ENCODE results near the gene DNAL4.

DNAL4 gene

GRCh38 chr22:38740116-38740723 lies 53.7 kb downstream of the DNAL4 start:
- DNase-seq, result no peak
- TF ChIP-seq POLR2A (IDR thresholded peaks at IDR 0.05; ENCODE audit: low read length) (no peak), GATA1 (IDR thresholded peaks at IDR 0.05; ENCODE audit: low read depth, low read length) (no peak)

GRCh38 chr22:38739300-38740055 lies 54.5 kb downstream of the DNAL4 start:
- DNase-seq, result no peak
- no peak for TF ChIP-seq POLR2A (IDR thresholded peaks at IDR 0.05; ENCODE audit: low read length)
- no peak for TF ChIP-seq GATA1 (IDR thresholded peaks at IDR 0.05; ENCODE audit: low read depth, low read length)

GRCh38 chr22:38738475-38739070 lies 55.4 kb downstream of the DNAL4 start:
- TF ChIP-seq POLR2A (IDR thresholded peaks at IDR 0.05; ENCODE audit: low read length), result no peak
- no peak for TF ChIP-seq GATA1 (IDR thresholded peaks at IDR 0.05; ENCODE audit: low read depth, low read length)
- DNase-seq, result no peak

- TF ChIP-seq GATA1 (IDR thresholded peaks at IDR 0.05; ENCODE audit: low read depth, low read length) (no peak), POLR2A (IDR thresholded peaks at IDR 0.05; ENCODE audit: low read length) (no peak)
- DNase-seq, result no peak
These were observed 56.5 kb downstream of the DNAL4 start for GRCh38 chr22:38737302-38738060.

- no peak for DNase-seq
- TF ChIP-seq POLR2A (IDR thresholded peaks at IDR 0.05; ENCODE audit: low read length) (no peak), GATA1 (IDR thresholded peaks at IDR 0.05; ENCODE audit: low read depth, low read length) (no peak)
These were observed 57.7 kb downstream of the DNAL4 start for GRCh38 chr22:38736257-38736570.

- no peak for DNase-seq
These were observed 58.3 kb downstream of the DNAL4 start for GRCh38 chr22:38735465-38736256.

GRCh38 chr22:38735126-38735464 lies 58.8 kb downstream of the DNAL4 start:
- no peak for DNase-seq
- TF ChIP-seq GATA1 (IDR thresholded peaks at IDR 0.05; ENCODE audit: low read depth, low read length) (no peak), POLR2A (IDR thresholded peaks at IDR 0.05; ENCODE audit: low read length) (no peak)

More at GRCh38 chr22:38735465-38736256, 58.3 kb downstream of the DNAL4 start:
- TF ChIP-seq GATA1 (IDR thresholded peaks at IDR 0.05; ENCODE audit: low read depth, low read length) (no peak), POLR2A (IDR thresholded peaks at IDR 0.05; ENCODE audit: low read length) (no peak)

GRCh38 chr22:38734421-38735100 lies 59.4 kb downstream of the DNAL4 start:
- DNase-seq, result no peak

GRCh38 chr22:38733724-38734381 lies 60.1 kb downstream of the DNAL4 start:
- DNase-seq, result no peak
- TF ChIP-seq POLR2A (IDR thresholded peaks at IDR 0.05; ENCODE audit: low read length) (peak; percentile 6), GATA1 (IDR thresholded peaks at IDR 0.05; ENCODE audit: low read depth, low read length) (no peak)

More at GRCh38 chr22:38734421-38735100, 59.4 kb downstream of the DNAL4 start:
- TF ChIP-seq POLR2A (IDR thresholded peaks at IDR 0.05; ENCODE audit: low read length) (no peak), GATA1 (IDR thresholded peaks at IDR 0.05; ENCODE audit: low read depth, low read length) (no peak)

GRCh38 chr22:38733329-38733723 lies 60.6 kb downstream of the DNAL4 start:
- TF ChIP-seq POLR2A (IDR thresholded peaks at IDR 0.05; ENCODE audit: low read length) (peak; percentile 17), GATA1 (IDR thresholded peaks at IDR 0.05; ENCODE audit: low read depth, low read length) (no peak)
- DNase-seq, result peak; percentile 48 to 74

- TF ChIP-seq GATA1 (IDR thresholded peaks at IDR 0.05; ENCODE audit: low read depth, low read length) (no peak), POLR2A (IDR thresholded peaks at IDR 0.05; ENCODE audit: low read length) (no peak)
- no peak for DNase-seq
These were observed 61.6 kb downstream of the DNAL4 start for GRCh38 chr22:38732251-38732815.

- no peak for DNase-seq
- TF ChIP-seq GATA1 (IDR thresholded peaks at IDR 0.05; ENCODE audit: low read depth, low read length) (no peak), POLR2A (IDR thresholded peaks at IDR 0.05; ENCODE audit: low read length) (no peak)
These were observed 62.2 kb downstream of the DNAL4 start for GRCh38 chr22:38731703-38732161.
